ENCODE results near the gene TRIP13.

TRIP13 gene

DNA sequence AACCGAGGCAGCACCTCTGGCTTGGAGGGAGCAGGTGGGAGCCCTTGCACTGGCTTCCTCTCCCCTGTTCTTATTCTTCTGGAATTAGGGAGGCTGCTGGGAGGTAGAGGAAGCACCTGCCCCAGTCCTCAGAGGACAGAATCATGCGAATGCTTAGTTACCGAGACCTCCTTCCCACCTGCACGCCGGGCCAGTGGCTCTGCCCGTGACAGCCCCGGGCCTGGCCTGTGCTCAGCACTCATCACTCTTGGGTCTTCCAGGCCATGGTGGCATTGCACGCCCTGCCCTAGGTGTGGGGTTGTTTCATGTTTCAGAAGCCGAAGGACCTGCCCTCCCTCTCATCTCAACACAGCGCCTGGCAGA, 70.6 kb downstream of the TRIP13 start:
- TF ChIP-seq SIN3A (IDR thresholded peaks at IDR 0.05; ENCODE audit: borderline replicate concordance, insufficient read depth, low read length) (no peak), TAF1 (IDR thresholded peaks at IDR 0.05; ENCODE audit: borderline replicate concordance, insufficient read depth, low read length) (no peak), POLR2AphosphoS5 (IDR thresholded peaks at IDR 0.05; ENCODE audit: low read depth, low read length) (no peak), REST (IDR thresholded peaks at IDR 0.05; ENCODE audit: insufficient read depth in 1 of 2, low read depth in 2 of 2, low read length in 2 of 2) (no peak), FOXP2 (optimal IDR thresholded peaks at IDR 0.05; ENCODE audit: borderline replicate concordance, extremely low read depth, extremely low read length, insufficient read depth) (no peak)

- TF ChIP-seq REST (IDR thresholded peaks at IDR 0.05; ENCODE audit: insufficient read depth in 1 of 2, low read depth in 2 of 2, low read length in 2 of 2) (no peak), POLR2AphosphoS5 (IDR thresholded peaks at IDR 0.05; ENCODE audit: low read depth, low read length) (no peak), SIN3A (IDR thresholded peaks at IDR 0.05; ENCODE audit: borderline replicate concordance, insufficient read depth, low read length) (no peak), FOXP2 (optimal IDR thresholded peaks at IDR 0.05; ENCODE audit: borderline replicate concordance, extremely low read depth, extremely low read length, insufficient read depth) (no peak), TAF1 (IDR thresholded peaks at IDR 0.05; ENCODE audit: borderline replicate concordance, insufficient read depth, low read length) (no peak)
These were observed 71.2 kb downstream of the TRIP13 start for GRCh38 chr5:963673-964531.

DNA sequence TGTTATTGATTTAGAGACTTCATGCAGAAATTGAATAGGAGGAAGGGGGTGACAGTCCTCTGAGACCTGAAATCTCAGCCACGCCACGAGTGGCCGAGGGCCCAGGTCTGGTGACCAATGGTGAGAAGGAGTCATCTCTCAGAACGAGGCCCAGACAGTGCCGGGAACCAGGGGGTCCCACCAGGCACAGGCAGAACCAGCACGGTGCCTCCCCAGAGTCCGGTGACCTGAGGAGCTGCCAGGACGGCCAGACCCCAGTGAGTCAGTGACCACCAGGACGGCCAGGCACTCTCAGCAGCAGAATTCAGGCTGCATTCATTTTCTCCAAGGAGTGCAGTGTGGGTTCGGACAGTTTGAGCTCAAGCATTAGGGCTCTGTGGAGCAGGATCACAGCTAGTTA, 72.1 kb downstream of the TRIP13 start:
- TF ChIP-seq SIN3A (IDR thresholded peaks at IDR 0.05; ENCODE audit: borderline replicate concordance, insufficient read depth, low read length) (no peak), POLR2AphosphoS5 (IDR thresholded peaks at IDR 0.05; ENCODE audit: low read depth, low read length) (no peak), FOXP2 (optimal IDR thresholded peaks at IDR 0.05; ENCODE audit: borderline replicate concordance, extremely low read depth, extremely low read length, insufficient read depth) (no peak), REST (IDR thresholded peaks at IDR 0.05; ENCODE audit: insufficient read depth in 1 of 2, low read depth in 2 of 2, low read length in 2 of 2) (no peak), TAF1 (IDR thresholded peaks at IDR 0.05; ENCODE audit: borderline replicate concordance, insufficient read depth, low read length) (no peak)

GRCh38 chr5:965604-966344, 73.1 kb downstream of the TRIP13 start:
- TF ChIP-seq REST (IDR thresholded peaks at IDR 0.05; ENCODE audit: insufficient read depth in 1 of 2, low read depth in 2 of 2, low read length in 2 of 2) = no peak
- TF ChIP-seq POLR2AphosphoS5 (IDR thresholded peaks at IDR 0.05; ENCODE audit: low read depth, low read length) = no peak
- TF ChIP-seq TAF1 (IDR thresholded peaks at IDR 0.05; ENCODE audit: borderline replicate concordance, insufficient read depth, low read length) = no peak
- TF ChIP-seq SIN3A (IDR thresholded peaks at IDR 0.05; ENCODE audit: borderline replicate concordance, insufficient read depth, low read length) = no peak
- TF ChIP-seq FOXP2 (optimal IDR thresholded peaks at IDR 0.05; ENCODE audit: borderline replicate concordance, extremely low read depth, extremely low read length, insufficient read depth) = no peak

All from PFSK-1 (cell line).